GM18909 (cell line): ENCODE results near the gene ABCA13.

Source experiments
- ATAC-seq: cut with Tn5 transposase; IDR thresholded peaks from one replicate; pipeline ENCODE4 v1.9.1; 2021; ENCODE audit warnings: mild to moderate bottlenecking; ENCODE audit not compliant: unreplicated experiment, poor library complexity

The ABCA13 gene

GRCh38 chr7:48481235-48481634 is 310.0 kb downstream of the ABCA13 start:
- no peak for ATAC-seq

- no peak for ATAC-seq
Measured at GRCh38 chr7:48497521-48497920, 326.3 kb downstream of the ABCA13 start.

DNA sequence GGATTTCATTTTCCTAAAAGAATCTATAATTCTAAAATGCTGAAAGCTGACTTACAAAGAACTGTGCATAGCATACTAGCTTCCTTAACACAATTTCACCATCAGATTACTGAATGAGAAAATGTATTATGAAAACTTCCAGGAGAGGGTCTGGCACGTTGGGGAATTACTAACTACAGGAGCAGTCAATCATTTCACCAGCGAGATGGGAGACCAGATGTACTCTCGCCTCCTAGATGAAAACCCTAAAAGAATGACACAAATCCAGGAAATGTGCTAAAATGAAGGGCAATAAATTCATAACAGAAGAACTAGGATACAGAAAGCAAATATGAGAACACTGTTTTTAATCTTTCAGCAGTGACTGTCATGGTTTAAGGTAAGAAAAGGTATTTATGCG is 330.8 kb downstream of the ABCA13 start:
- ATAC-seq: no peak

DNA sequence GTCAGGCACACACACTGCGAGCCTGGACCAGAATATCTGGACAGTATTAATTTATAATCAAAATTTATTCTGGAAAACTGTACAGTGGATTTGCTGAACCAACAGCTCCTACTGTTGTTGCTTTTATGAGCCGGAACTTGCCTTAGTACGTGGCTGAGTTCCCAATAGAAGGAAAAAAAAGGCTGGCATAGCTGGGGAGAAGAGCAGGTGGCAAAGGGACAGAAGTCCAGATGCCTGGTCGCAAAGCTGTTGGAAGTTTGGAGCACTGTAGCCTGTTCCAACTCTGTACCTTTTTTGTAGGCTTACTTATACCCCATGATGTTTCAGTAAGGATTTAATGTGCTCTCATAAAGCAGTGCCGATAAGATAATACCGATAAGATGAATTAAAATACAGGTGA is 333.8 kb downstream of the ABCA13 start:
- no peak for ATAC-seq

DNA sequence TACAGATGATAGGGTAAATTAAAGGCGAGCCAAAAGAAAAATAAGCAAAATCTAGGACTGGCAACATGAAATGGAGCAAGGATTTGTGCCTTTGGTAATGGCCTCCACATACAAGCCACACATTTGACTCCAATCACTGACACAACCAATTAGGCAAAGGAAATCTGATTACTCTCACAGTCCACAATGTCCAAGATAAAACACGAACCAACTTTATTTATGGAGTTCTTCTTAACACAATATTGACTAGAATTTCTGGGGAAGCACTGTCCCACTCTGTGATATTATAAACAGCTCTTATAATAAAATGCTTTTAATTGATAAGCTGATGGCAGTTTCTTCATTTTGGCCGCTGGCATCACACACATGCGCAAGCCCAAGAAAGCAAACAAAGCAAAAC is 334.2 kb downstream of the ABCA13 start:
- ATAC-seq: no peak

GRCh38 chr7:48506569-48506968 is 335.3 kb downstream of the ABCA13 start:
- ATAC-seq: no peak

GRCh38 chr7:48511080-48511479 is 339.8 kb downstream of the ABCA13 start:
- ATAC-seq: no peak

DNA sequence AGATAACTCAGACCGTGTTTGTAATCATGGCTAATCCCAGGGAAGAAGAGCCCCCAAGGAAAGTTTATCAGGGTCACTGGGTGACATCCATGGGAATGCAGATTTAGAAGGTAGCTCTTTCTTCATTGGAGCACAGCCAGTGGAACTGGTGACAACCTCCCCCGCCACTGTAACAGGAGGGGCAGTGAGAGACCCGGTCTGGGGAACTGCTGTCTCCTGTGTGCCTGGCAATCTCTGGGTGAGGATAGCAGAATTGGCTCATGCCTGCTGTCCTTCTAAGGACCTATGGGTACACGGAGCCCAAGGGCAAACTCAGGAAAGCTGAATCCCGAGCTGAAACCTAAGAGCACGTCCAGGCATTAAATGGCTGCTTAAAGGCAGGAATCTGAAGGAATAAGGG is 341.6 kb downstream of the ABCA13 start:
- no peak for ATAC-seq

- no peak for ATAC-seq
Measured at GRCh38 chr7:48515171-48515570, 343.9 kb downstream of the ABCA13 start.

- ATAC-seq: no peak
Measured at GRCh38 chr7:48518092-48518491, 346.8 kb downstream of the ABCA13 start.

GRCh38 chr7:48522692-48523091 is 351.4 kb downstream of the ABCA13 start:
- no peak for ATAC-seq

DNA sequence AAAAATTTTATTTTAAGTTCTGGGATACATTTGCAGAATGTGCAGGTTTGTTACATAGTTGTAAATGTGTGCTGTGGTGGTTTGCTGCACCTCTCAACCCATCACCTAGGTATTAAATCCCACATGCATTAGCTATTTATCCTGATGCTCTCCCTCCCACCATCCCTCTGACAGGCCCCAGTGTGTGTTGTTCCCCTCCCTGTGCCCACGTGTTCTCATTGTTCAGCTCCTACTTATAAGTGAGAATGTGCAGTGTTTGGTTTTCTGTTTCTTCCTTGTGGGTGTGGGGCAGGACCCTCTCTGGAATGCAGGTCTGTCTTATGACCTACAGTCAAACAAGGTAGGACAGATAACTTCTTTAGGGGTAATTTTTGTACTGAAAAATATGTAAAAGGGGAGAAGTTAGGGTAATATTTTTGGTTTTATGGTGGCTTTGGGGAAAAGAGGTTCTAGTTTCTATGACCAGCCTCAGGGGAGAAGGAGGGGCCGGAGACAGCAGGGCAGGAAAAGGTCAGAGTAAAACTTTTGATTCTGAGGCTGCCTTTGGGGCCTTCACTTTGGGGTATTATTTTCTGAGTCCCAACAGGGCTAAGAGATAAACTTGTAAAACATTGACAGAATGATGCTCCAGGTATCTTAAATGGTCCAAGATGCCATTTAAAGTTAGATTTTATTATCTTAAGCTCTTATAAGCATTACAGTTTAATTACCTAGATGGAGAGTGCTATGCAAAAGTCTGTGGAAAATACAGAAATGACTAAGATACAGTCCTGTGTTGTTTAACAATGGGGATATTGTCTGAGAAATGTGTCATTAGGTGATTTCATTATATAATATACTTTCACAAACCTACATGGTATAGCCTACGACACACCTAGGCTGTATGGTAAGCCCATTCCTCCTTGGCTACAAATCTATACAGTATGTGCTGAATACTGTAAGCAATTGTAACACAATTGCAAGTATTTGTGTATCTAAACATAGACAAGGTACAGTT is 354.8 kb downstream of the ABCA13 start:
- ATAC-seq: no peak

DNA sequence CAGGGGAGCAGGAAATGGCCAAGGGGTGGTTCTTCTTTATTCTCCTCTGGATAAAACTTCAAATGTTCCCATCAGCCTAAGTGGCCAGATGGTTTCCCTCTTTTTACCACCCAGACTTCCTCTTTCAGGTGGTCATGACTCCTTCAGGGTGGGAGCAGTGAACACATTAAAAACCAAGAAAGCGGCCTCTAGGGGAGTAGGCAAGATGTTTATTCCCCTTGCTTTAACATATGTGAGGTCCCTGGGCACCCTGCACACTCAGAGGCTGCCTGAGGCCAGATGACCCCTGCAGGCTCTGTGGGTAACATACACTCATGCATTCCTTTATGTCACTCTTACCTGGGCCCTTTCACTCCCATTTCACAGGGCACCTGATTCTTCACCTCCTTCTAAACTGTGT is 357.4 kb downstream of the ABCA13 start:
- no peak for ATAC-seq

DNA sequence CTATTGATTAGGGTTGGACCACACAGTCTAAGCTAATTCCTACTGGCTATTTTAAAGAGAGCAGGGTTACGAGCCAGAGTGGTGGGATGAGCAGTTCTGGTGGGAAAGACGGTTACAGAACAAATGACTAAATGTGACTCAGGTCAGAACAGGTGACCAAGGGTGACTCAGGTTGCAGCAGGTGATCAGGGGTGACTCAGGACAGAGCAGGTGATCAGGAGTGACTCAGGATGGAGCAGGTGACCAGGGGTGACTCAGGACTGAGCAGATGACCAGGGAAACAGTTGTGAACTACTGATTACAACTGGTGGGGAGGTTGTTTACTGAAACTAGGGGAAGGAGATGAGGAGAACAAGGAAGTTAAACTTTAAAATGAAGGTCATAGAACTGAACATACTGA is 366.3 kb downstream of the ABCA13 start:
- no peak for ATAC-seq

- ATAC-seq: no peak
Measured at GRCh38 chr7:48540746-48541145, 369.5 kb downstream of the ABCA13 start.

GRCh38 chr7:48548667-48549066 is 377.4 kb downstream of the ABCA13 start:
- no peak for ATAC-seq

- no peak for ATAC-seq
Measured at GRCh38 chr7:48551652-48552051, 380.4 kb downstream of the ABCA13 start.

DNA sequence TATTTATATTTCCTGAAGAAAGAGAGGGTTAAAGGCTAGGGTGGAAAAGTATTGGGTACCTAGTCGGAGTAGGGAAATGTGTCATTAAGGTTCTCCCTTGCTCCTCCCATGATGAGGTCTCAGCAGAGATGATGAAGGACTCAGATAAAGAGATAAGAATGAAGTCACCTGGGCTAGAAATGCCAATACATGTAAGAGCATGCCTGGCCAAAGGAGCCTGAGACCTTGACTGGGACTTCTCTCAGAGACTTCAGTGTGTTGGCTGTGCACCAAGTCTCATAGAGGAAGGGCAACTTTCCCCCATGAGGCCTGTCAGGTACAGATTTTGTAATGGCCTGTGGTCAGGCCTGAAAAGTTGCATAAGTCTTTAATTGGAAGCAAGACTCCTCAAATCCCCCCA is 392.1 kb downstream of the ABCA13 start:
- no peak for ATAC-seq

DNA sequence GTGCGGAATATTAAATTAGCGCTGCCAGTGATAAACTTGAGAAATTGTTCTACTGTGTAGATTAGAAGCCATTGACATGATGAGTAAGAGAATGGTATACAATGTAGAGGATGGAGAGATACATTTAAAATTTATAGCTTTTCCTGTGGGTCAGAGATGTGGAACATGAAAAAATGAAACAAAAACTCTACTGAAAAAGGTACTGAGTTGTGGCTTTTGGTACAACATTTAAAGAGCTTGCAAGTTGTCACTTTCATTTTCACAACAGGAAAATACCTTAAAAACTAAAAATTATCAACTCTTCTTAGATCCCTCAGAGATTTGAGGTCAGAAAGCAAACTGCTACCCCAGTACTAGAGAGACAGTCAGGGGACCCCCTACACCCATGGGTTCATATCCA is 404.3 kb downstream of the ABCA13 start:
- no peak for ATAC-seq

- no peak for ATAC-seq
Measured at GRCh38 chr7:48587475-48587874, 416.2 kb downstream of the ABCA13 start.

- ATAC-seq: no peak
Measured at GRCh38 chr7:48594349-48594748, 423.1 kb downstream of the ABCA13 start.

GRCh38 chr7:48595756-48596155 is 424.5 kb downstream of the ABCA13 start:
- ATAC-seq: no peak
